Activated naive CD8-positive, alpha-beta T cell treated with anti-CD3 and anti-CD28 coated beads, Interleukin-2, amount 10 ng/mL, durations not matched to agents 7 days and 5 days (primary cell): Measurements from ENCODE around the gene HNRNPR. TPM values are rescaled to one million over a fixed set of nuclear protein-coding genes. Genes with fewer than 3 reads are reported as not detected.

Source experiments
- ATAC-seq: fragments of 150-1000 bp; cut with Tn5 transposase; one replicate; pipeline ENCODE4 v1.10.0; 2021; ENCODE audit warnings: low read depth, moderate library complexity
- POLR2A ChIA-PET: fragments of 350-600 bp; sonication (Branson Sonifier 250); formaldehyde crosslinking; loops from one replicate; lab custom pipeline; 2021; ENCODE audit warnings: antibody characterized with exemption; lab: Charles Lee
- DNase-seq: peaks from one replicate; pipeline ENCODE4 v3.0.0; 2021
- H3K27ac Mint-ChIP-seq: one replicate; pipeline ENCODE4 v1.8.0; 2022; ENCODE audit warnings: mild to moderate bottlenecking, mixed read lengths
- H3K27me3 Mint-ChIP-seq: one replicate; pipeline ENCODE4 v1.8.0; 2022; ENCODE audit warnings: mild to moderate bottlenecking, moderate library complexity, mixed read lengths
- H3K36me3 Mint-ChIP-seq: one replicate; pipeline ENCODE4 v1.8.0; 2021; ENCODE audit warnings: mild to moderate bottlenecking, mixed read lengths
- H3K4me1 Mint-ChIP-seq: one replicate; pipeline ENCODE4 v1.8.0; 2021; ENCODE audit warnings: mixed read lengths
- H3K4me3 Mint-ChIP-seq: one replicate; pipeline ENCODE4 v1.8.0; 2022; ENCODE audit warnings: mild to moderate bottlenecking, moderate library complexity, mixed read lengths
- H3K9me3 Mint-ChIP-seq: one replicate; pipeline ENCODE4 v1.8.0; 2021; ENCODE audit warnings: mixed read lengths
- total RNA-seq, 2 experiments: library from RNA; stranded (reverse); gene quantifications; one replicate each; pipeline ENCODE4 v1.2.3, GENCODE V29; 2021

The HNRNPR gene
- total RNA-seq, 2 experiments from 2014 or later = 167 TPM

DNA sequence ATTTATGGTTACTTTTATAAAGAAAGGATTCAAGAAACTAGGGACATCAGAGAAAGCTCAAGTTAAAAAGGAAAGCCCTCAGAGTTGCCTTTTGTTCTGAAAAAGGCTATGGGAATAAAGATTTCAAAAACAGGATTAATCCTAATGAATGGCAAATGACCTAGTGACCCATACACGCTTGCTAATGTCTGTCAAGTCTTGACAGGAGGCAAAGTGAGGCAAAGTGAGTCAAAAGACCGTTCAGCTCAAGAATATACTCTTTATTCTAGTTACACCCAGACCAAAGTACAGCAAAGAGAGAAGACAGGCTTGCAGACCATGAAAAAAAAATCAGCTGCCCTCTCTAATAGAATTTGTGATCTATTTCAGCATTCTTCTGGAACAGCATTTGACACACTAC, 22.1 kb upstream of the HNRNPR start:
- no peak overlapping the region for H3K4me3 Mint-ChIP-seq
- ATAC-seq (no peak), DNase-seq (no peak)
- no peak overlapping the region for H3K27ac Mint-ChIP-seq
- H3K36me3 Mint-ChIP-seq = peaks cover 56% of the 10 kb centered on the region
- H3K4me1 Mint-ChIP-seq = peaks cover 23% of the 10 kb centered on the region
- POLR2A ChIA-PET = interaction anchor here (0.6 to 6.2 kb wide), 2 partner anchors 21 to 25 kb away, joined by 3 to 97 read pairs; partner anchors contain the start of gene HNRNPR
- H3K27me3 Mint-ChIP-seq = no peaks in the 10 kb centered on the region
- peaks cover 20% of the 10 kb centered on the region for H3K9me3 Mint-ChIP-seq

DNA sequence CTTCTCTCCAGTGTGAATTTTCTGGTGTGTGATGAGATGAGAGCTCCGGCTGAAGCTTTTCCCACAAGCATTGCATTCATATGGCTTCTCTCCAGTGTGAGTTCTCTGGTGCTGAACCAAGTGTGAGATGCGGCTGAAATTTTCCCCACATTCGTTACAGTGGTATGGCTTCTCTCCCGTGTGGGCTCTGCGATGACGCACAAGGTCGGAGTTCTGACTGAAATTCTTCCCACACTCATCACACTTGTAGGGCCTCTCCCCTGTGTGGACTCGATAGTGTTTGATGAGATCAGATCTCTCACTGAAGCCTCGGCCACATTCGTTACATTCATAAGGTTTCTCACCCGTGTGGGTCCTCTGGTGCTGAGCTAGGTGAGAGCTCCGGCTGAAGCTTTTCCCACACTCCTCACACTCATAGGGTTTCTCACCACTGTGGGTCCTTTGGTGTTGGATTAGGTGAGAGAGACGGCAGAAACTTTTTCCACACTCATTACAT, 18.2 kb upstream of the HNRNPR start:
- Mint-ChIP-seq H3K4me1 (peaks cover 9% of the 10 kb centered on the region), H3K27me3 (no peaks in the 10 kb centered on the region), H3K9me3 (peaks cover 46% of the 10 kb centered on the region), H3K27ac (no peak overlapping the region), H3K36me3 (peaks cover 80% of the 10 kb centered on the region), H3K4me3 (no peak overlapping the region)
- POLR2A ChIA-PET = interaction anchor here (1.0 to 1.7 kb wide), 2 partner anchors 11 to 18 kb away, joined by 4 to 10 read pairs; partner anchors contain the start of gene HNRNPR
- ATAC-seq (no peak), DNase-seq (no peak)

DNA sequence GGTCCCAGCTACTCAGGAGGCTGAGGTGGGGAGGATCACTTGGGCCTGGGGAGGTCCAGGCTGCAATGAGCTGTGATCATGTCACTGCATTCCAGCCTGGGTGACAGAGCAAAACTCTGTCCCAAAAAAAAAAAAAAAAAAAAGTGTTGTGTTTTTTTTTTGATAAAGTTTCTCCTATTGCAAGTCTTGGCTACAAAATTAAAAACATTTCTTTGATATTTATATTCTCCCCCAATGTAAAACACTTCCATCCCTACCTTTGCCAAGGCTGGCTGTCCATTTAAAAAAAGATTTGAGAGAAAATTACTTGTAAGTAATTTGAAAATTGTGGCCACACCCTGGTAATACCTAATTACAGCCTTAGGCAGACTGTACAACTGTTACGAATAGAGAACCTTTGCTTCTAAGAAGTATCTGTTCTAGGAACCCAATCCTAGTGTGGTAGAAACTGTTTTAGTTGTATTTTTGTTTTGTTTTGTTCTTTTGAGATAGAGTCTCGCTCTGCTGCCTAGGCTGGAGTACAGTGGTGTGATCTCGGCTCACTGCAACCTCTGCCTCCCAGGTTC, 14.3 kb upstream of the HNRNPR start:
- Mint-ChIP-seq H3K27ac (no peak overlapping the region), H3K27me3 (no peaks in the 10 kb centered on the region), H3K36me3 (peaks cover 61% of the 10 kb centered on the region), H3K4me1 (peaks cover 5% of the 10 kb centered on the region), H3K4me3 (no peak overlapping the region), H3K9me3 (peaks cover 56% of the 10 kb centered on the region)
- no peak for DNase-seq
- POLR2A ChIA-PET = no interaction called here
- no peak for ATAC-seq

DNA sequence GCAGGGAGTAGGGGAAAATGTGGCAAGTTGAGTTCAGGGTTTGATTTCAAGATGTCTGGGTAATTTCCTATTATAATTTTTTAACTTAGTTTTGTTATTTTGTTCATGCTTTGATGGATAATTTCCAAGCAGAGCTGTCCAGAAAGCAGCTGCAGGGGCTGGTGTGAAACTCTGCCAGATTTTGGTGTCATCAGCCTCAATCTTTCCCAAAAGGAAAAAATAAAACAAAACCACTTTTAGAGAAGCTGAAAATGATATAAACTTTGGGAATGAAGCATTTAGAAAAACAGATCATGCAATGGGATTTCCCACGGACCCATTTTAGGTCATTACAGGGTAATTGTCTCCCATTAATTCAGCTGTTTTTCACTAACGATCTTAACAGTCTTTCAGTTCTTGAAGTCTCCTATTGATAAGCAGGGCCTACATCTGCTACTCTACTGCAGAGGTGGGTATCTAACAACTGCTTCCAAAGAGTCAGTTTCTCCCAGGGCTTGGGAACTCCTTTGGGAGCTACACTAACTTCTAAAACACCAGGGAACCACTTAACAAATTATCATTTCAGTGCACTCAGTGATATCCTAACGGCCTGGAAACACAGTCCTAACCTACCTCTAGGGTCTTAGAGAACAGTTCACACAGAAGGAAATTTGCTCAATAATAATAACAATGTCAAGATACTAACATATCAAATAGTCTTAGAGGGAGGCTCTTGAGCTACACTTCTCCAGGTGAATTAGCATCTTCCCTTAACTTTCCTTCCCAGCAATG, 13.2 kb upstream of the HNRNPR start:
- POLR2A ChIA-PET = no interaction called here
- H3K36me3 Mint-ChIP-seq = peaks cover 52% of the 10 kb centered on the region
- ATAC-seq = no peak
- no peaks in the 10 kb centered on the region for H3K27me3 Mint-ChIP-seq
- H3K4me1 Mint-ChIP-seq = peaks cover 5% of the 10 kb centered on the region
- no peak overlapping the region for H3K4me3 Mint-ChIP-seq
- no peak overlapping the region for H3K27ac Mint-ChIP-seq
- no peak for DNase-seq
- peaks cover 51% of the 10 kb centered on the region for H3K9me3 Mint-ChIP-seq

DNA sequence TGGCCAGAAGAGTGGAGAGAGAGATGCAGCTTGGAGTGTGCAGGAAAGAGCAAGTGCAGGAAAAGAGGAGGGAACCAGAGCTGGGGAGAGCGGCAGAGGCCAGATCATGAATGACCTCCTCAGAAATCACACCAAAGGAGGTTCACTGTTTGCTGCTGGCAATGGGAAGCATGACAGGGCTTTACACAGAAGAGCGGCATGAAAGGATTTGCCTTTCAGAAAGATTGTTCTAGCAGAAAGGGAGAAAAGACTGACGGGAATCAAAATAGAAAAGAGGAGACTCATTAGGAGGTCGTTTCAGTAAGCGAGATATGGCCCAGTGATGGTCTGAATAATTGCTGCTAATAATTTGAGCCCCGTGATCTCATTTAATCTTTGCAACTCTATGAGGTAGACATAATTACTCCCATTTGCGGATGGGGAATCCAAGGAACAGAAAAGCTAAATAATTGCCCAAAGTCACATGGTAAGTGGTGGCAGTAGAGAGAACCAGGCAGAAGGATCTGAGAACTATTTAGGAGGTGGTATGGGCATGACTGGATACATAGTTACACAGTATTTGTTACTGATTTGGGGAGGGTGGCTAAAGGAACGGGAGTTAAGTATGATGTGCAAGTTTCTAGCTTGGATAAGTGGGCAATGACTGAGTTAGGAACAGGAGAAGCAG, 12.5 kb upstream of the HNRNPR start:
- DNase-seq (no peak), ATAC-seq (no peak)
- no peak overlapping the region for H3K4me3 Mint-ChIP-seq
- no peaks in the 10 kb centered on the region for H3K27me3 Mint-ChIP-seq
- POLR2A ChIA-PET = interaction anchor here (0.6 kb wide), 1 partner anchor 18 kb away, joined by 3 read pairs; no protein-coding TSS in a partner anchor
- H3K27ac Mint-ChIP-seq = no peak overlapping the region
- H3K4me1 Mint-ChIP-seq = peaks cover 5% of the 10 kb centered on the region
- peaks cover 45% of the 10 kb centered on the region for H3K9me3 Mint-ChIP-seq
- peaks cover 45% of the 10 kb centered on the region for H3K36me3 Mint-ChIP-seq

DNA sequence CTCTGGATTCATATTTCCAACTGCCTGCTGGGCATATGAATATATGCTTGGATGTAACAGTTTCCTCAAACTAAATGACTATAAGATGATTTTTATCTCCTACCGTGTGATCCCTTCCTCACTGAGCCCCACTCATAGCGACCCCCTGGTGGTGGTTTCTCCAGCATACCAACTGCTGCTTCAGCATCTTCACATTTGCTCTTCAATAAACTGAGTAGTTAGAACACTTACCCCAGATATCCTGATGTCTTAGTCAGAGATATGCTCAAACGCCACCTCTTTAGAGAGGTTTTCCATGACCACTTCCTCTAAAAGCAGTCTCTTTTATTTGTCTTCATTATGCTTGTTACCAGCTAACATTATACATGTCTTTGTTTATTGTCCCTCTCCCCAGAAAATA, 10.2 kb upstream of the HNRNPR start:
- Mint-ChIP-seq H3K9me3 (peaks cover 27% of the 10 kb centered on the region), H3K4me1 (peaks cover 5% of the 10 kb centered on the region), H3K36me3 (peaks cover 22% of the 10 kb centered on the region), H3K4me3 (peak overlapping the region; percentile 12), H3K27ac (no peak overlapping the region), H3K27me3 (no peaks in the 10 kb centered on the region)
- ATAC-seq (peak; percentile 58), DNase-seq (no peak)
- POLR2A ChIA-PET = interaction anchor here (2.7 kb wide), 1 partner anchor 10 kb away, joined by 15 read pairs; the partner anchor contains the start of gene HNRNPR

DNA sequence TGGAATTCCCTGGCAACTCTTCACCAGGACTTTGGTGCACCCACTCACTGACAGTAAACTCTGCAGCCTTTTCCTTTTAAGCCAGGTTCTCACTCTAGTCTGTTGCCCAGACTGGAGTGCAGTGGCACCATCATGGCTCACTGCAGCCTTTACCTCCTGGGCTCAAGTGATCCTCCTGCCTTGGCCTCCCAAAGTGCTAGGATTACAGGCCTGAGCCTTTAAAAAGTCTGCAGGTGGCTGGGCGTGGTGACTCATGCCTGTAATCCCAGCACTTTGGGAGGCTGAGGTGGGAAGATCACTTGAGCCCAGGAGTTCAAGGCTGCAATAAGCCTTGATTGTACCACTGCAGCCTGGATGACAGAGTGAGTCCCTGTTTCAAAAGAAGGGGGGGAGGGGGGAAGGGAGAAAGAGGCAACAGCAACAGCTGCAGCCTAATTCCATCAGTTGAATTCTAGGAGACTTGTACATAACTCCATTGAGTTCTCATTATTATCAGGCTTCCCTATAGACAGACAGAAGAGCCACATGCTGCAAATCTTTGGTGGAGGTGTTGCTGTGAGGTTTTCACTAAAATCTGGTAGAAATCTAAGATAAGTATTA, 8.1 kb upstream of the HNRNPR start:
- Mint-ChIP-seq H3K27me3 (no peaks in the 10 kb centered on the region), H3K27ac (no peak overlapping the region), H3K9me3 (peaks cover 15% of the 10 kb centered on the region), H3K36me3 (peaks cover 12% of the 10 kb centered on the region), H3K4me3 (no peak overlapping the region), H3K4me1 (peaks cover 5% of the 10 kb centered on the region)
- POLR2A ChIA-PET = interaction anchor here (0.7 kb wide), 1 partner anchor 113 kb away, joined by 5 read pairs; no protein-coding TSS in a partner anchor
- no peak for ATAC-seq
- no peak for DNase-seq

DNA sequence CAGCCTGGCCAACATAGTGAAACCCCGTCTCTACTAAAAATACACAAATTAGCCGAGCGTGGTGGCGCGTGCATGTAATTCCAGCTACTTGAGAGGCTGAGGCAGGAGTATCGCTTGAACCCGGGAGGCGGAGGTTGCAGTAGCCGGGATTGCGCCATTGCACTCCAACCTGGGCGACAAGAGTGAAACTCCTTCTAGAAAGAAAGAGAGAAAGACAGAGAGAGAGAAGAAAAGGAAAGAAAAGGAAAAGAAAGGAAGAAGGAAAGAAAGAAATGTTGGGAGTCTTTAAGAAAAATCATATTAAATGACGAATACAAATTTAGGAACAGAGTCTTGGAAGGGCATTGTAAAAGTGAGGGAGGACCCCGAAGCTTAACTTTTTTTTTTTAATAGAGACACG, 1.8 kb upstream of the HNRNPR start:
- no peak for ATAC-seq
- Mint-ChIP-seq H3K9me3 (peaks cover 2% of the 10 kb centered on the region), H3K27me3 (no peaks in the 10 kb centered on the region), H3K4me1 (peaks cover 23% of the 10 kb centered on the region), H3K36me3 (peaks cover 6% of the 10 kb centered on the region), H3K27ac (no peak overlapping the region), H3K4me3 (no peak overlapping the region)
- POLR2A ChIA-PET = interaction anchor here (2.0 to 2.9 kb wide), 2 partner anchors 9 to 22 kb away, joined by 15 to 97 read pairs; partner anchors contain the start of gene ZNF436
- DNase-seq = no peak

DNA sequence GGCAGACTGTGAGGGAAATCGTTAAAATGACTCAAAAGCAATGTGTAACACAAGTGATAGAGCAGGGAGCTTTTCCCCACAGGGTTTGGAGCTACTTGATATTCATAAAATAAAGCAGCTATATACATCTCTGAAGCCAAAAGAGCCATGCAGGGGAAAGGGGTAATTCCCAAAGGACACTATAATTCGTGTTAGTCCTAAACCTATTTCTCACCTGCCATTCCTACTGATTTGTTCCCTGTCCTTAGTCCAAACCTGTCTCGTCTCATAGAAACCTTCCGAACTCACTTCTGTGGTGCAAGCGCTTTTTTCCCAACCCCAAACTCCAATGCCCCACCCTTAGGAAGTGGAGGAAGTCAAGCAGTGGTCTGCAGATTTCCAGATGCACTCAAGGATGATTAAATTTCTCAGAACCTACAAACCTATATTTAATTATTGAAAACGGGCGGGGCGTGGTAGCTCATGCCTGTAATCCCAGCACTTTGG, 946 bp upstream of the HNRNPR start:
- POLR2A ChIA-PET = interaction anchor here (0.6 to 2.9 kb wide), 16 partner anchors 10 to 610 kb away, joined by 3 to 97 read pairs (median 4); partner anchors contain the start of genes ASAP3 and ZNF436
- no peak for ATAC-seq
- H3K9me3 Mint-ChIP-seq = peaks cover 2% of the 10 kb centered on the region
- peak overlapping the region; percentile 98 for H3K27ac Mint-ChIP-seq
- no peak for DNase-seq
- H3K4me1 Mint-ChIP-seq = peaks cover 32% of the 10 kb centered on the region
- no peaks in the 10 kb centered on the region for H3K27me3 Mint-ChIP-seq
- H3K36me3 Mint-ChIP-seq = peaks cover 6% of the 10 kb centered on the region
- peak overlapping the region; percentile 98 for H3K4me3 Mint-ChIP-seq

DNA sequence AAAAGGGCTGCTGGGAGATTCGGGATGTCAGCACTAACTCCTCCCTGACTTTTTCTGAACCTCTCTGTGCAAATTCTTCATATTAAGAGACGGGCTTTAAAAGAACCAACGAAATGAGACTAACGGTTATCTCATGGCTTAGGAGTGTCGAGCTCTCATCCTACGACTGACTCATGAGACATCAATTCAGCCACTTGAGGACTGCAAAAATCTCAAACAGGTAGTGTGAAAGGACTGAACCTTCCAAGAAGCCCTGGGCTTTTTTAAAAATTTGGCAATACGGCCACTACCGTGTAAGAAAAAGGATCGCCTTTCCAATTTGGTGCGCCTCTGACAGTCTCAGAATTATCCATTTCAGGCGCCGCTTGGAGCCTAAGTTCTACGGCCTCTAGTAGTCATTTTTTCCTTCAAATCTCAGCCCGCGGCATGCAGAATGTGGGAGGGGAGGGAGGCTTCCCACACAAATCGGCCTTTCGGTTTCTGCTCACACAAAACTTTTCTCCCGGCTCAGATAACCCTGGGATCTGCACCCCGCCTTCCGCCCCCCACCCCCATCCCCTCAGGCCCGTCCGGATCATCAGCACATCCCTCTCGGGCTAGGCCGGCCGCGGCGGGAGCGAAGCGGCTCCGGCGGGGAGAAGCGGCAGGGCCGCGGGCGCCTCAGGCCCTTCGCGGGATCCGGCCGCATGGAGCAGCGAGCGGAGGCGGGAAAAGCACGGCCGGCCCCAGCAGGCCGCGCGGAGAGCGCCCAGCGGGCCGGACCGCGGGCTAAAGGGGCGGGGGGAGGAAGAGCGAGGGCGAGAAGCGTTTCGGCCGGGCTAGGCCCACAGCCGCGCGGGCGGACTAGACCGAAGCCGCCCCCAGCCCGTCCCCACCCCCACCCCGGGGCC, 618 bp downstream of the HNRNPR start:
- Mint-ChIP-seq H3K27me3 (no peaks in the 10 kb centered on the region), H3K9me3 (peaks cover 2% of the 10 kb centered on the region), H3K27ac (peak overlapping the region; percentile 89), H3K36me3 (peaks cover 12% of the 10 kb centered on the region), H3K4me1 (peaks cover 42% of the 10 kb centered on the region), H3K4me3 (peak overlapping the region; percentile 95)
- POLR2A ChIA-PET = interaction anchor here (0.6 to 2.9 kb wide), 19 partner anchors 9 to 348 kb away, joined by 3 to 97 read pairs (median 4); partner anchors contain the start of genes ASAP3, ID3, RPL11 and ZNF436
- ATAC-seq (peak; percentile 2), DNase-seq (peak; percentile 70)

DNA sequence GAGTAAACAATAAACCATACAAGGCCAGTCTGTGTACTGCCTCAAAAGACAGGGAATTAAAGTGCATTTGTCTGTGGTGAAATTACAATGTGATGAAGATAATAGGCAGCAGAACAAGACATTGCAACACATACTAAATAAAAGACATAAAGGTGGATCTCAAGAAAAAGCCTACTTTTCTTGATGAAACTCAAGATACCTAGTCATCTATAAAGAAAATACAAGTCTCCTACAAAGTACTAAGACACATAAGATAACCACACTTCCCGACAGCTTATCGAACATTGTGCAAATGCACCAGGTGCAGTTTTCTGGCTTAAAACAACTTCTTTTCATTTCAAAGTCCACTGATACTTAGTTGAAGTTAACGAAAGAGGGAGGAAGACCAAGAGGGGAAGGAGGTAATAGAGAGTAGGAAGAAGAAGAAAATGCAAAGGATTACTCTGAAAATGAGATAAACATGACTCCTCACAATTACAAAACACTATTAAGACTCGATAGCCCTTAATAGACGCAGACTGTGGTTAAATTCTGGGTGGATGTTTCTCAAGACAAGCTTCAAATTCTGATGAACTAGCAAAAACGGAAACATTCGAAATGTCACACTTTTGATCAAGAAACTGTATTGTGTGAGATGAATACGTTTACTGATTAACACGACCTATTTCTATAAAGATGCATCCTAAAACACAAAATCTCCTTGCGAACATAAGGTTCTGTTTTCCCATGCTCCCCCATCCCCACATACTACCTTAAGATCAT, 2.0 kb downstream of the HNRNPR start:
- ATAC-seq = no peak
- POLR2A ChIA-PET = interaction anchor here (0.6 kb wide), 1 partner anchor 323 kb away, joined by 3 read pairs; the partner anchor contains the start of gene KDM1A
- H3K4me1 Mint-ChIP-seq = peaks cover 47% of the 10 kb centered on the region

More for the DNA sequence above, 2.0 kb downstream of the HNRNPR start:
- peaks cover 22% of the 10 kb centered on the region for H3K36me3 Mint-ChIP-seq
- H3K27ac Mint-ChIP-seq = peak overlapping the region; percentile 83
- peaks cover 2% of the 10 kb centered on the region for H3K9me3 Mint-ChIP-seq
- DNase-seq = no peak
- H3K4me3 Mint-ChIP-seq = peak overlapping the region; percentile 95
- H3K27me3 Mint-ChIP-seq = no peaks in the 10 kb centered on the region
